GM21526 (cell line): ENCODE results near the gene TCEAL5.
"Not testable (repeated sequence)": the region's sequence is repeated elsewhere in the genome, so short reads cannot be mapped to it uniquely, and the experiment has no call there.

Source experiments
- ATAC-seq: cut with Tn5 transposase; IDR thresholded peaks from one replicate; pipeline ENCODE4 v1.9.1; 2021; ENCODE audit warnings: moderate library complexity; ENCODE audit not compliant: unreplicated experiment, low FRiP score

TCEAL5 gene

DNA sequence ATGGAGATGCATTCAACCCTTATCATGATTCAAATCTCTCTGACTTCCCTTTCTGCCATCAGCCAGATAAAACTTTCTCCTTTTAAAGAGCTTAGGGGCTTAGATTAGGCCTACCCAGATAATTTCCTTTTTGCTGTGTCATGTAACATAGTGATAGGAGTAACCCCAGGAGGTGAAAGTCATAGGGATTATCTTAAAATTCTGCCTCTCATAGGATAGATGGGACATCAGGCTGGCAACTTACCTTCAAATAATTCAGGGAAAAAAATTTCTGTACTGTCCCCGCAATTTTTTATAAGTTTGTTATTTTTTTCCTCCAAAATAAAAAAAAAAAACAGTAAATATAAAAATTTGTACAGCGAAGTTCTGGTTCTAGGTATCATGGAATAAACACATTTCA lies 40.9 kb downstream of the TCEAL5 start:
- not testable (repeated sequence) for ATAC-seq

DNA sequence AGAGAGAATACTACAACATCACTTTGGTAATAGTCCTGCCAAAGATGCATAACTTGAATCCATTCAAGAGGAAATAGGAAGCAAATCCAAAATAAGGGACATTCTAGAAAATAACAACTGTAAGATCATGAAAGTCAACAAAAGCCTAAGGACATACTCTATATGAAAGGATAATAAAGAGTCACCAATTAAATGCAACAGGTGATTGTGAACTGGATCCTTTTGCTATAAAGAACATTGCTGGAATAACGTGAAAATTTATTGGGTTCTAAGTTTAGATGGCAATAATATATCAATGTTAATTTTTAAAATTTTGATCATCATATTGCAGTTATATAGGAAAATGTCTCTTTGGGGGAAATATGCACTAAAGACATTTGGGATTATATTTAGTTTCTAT lies 41.7 kb downstream of the TCEAL5 start:
- ATAC-seq, result no peak

DNA sequence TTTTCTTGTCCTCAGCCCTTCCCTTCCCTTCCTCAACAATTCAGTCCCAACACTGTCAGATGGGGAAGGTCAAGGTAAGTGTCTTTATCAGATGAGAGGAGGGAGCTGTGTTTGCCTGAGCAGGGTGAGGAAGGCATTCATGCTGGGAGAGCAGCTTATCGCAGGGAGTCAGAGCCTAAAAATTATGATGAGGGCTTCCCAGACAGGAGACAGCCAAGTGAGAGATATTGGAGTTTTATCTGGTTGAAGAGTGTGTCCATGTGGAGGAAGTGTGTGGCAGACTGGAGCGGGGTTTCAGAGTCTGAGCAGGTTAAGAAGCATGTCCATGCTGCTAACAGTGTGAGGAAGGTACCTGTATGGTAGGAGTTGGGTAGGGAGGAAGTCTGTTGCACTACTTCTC lies 43.3 kb downstream of the TCEAL5 start:
- no peak for ATAC-seq

DNA sequence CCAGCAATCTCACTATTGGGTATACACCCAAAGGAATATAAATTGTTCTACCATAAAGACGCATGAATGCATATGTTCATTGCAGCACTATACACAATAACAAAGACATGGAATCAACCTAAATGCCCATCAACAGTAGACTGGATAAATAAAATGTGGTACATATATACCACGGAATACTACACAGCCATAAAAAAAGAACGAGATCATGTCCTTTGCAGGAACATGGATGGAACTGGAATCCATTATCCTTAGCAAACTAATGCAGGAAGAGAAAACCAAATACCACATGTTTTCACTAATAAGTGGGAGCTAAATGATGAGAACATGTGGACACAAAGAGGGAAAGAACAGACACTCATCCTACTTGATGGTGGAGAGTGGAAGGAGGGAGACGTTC lies 50.6 kb downstream of the TCEAL5 start:
- ATAC-seq, result not testable (repeated sequence)
